SU-DHL-6 (cell line): ENCODE data around the gene EFNB2.

Experiments used
- CTCF ChIP-seq: fragments of 200-600 bp; sonication (generic); IDR thresholded peaks from one replicate; pipeline ENCODE4 v1.5.1; 2017; ENCODE audit warnings: antibody characterized with exemption, mild to moderate bottlenecking, low read length, moderate library complexity; ENCODE audit not compliant: insufficient read depth, poor library complexity, severe bottlenecking
- EZH2phosphoT487 ChIP-seq: fragments of 200-600 bp; sonication (generic), shearing (Covaris generic); conservative IDR thresholded peaks from 2 replicates; pipeline ENCODE4 v1.6.1; 2018; ENCODE audit warnings: mild to moderate bottlenecking, antibody characterized with exemption, low read length, moderate library complexity, mixed read lengths

GRCh38 chr13:106506286-106506685 lies 29.2 kb downstream of the EFNB2 start:
- TF ChIP-seq CTCF (no peak), EZH2phosphoT487 (no peak)
